DND-41 (cell line): ENCODE measurements around the gene HSPA12B.

ENCODE experiments used
- ATAC-seq: fragments of 200-7000 bp; cut with Tn5 transposase; 3 replicates; pipeline ENCODE4 v1.9.1; 2021; ENCODE audit warnings: low read depth; ENCODE audit not compliant: insufficient read depth
- DNase-seq: peaks from one replicate; pipeline ENCODE4 v3.0.0-alpha.2; 2020
- H2AFZ ChIP-seq: 2 replicates; pipeline ENCODE4 v1.6.0; 2012; ENCODE audit warnings: low read depth, low read length
- H3K27ac ChIP-seq: 2 replicates; pipeline ENCODE4 v1.5.1; 2012; ENCODE audit warnings: low read length, inconsistent platforms
- H3K27me3 ChIP-seq: fragments of 200-600 bp; sonication (generic); 2 replicates; pipeline ENCODE4 v1.6.0; 2012; ENCODE audit warnings: low read length, mild to moderate bottlenecking, inconsistent platforms; ENCODE audit not compliant: insufficient read depth, poor library complexity
- H3K36me3 ChIP-seq: 2 replicates; pipeline ENCODE4 v1.5.1; 2012; ENCODE audit warnings: low read length, inconsistent platforms; ENCODE audit not compliant: insufficient read depth
- H3K4me1 ChIP-seq: 2 replicates; pipeline ENCODE4 v1.5.1; 2012; ENCODE audit warnings: mild to moderate bottlenecking, low read length; ENCODE audit not compliant: insufficient read depth
- H3K4me2 ChIP-seq: 2 replicates; pipeline ENCODE4 v1.6.0; 2012; ENCODE audit warnings: mild to moderate bottlenecking, moderate library complexity, low read length, inconsistent platforms; ENCODE audit not compliant: insufficient read depth
- H3K4me3 ChIP-seq, 2 experiments: fragments of 200-600 bp in 1 of 2; shearing (Covaris generic) in 1 of 2; 2 replicates each; pipeline ENCODE4 v1.5.1; 2012 to 2016; ENCODE audit warnings: inconsistent platforms in 2 of 2, low read length in 2 of 2, mild to moderate bottlenecking in 2 of 2, low read depth in 1 of 2, moderate library complexity in 1 of 2
- H3K79me2 ChIP-seq: 2 replicates; pipeline ENCODE4 v1.6.0; 2012; ENCODE audit warnings: low read length, inconsistent platforms; ENCODE audit not compliant: insufficient read depth
- H3K9ac ChIP-seq: 2 replicates; pipeline ENCODE4 v1.6.0; 2012; ENCODE audit warnings: low read depth, mild to moderate bottlenecking, inconsistent platforms, low read length, moderate library complexity
- H3K9me3 ChIP-seq: 2 replicates; pipeline ENCODE4 v1.5.1; 2012; ENCODE audit warnings: low read length, moderate library complexity, mild to moderate bottlenecking, inconsistent platforms; ENCODE audit not compliant: insufficient read depth, severe bottlenecking
- H4K20me1 ChIP-seq: 2 replicates; pipeline ENCODE4 v1.6.0; 2012; ENCODE audit warnings: low read length; ENCODE audit not compliant: insufficient read depth
- EZH2 ChIP-seq: IDR thresholded peaks from 3 replicates; pipeline ENCODE4 v1.6.1; 2012; ENCODE audit warnings: borderline replicate concordance, low read depth, mild to moderate bottlenecking, moderate library complexity, low read length, inconsistent platforms; ENCODE audit not compliant: severe bottlenecking
- TF ChIP-seq, protein P1 (sequence below): IDR thresholded peaks from 2 replicates; pipeline ENCODE4 v1.5.1; 2012; ENCODE audit warnings: borderline replicate concordance, low read length, moderate library complexity, mild to moderate bottlenecking; ENCODE audit not compliant: poor library complexity, severe bottlenecking; ENCODE audit errors: extremely low read depth

Gene HSPA12B

DNA sequence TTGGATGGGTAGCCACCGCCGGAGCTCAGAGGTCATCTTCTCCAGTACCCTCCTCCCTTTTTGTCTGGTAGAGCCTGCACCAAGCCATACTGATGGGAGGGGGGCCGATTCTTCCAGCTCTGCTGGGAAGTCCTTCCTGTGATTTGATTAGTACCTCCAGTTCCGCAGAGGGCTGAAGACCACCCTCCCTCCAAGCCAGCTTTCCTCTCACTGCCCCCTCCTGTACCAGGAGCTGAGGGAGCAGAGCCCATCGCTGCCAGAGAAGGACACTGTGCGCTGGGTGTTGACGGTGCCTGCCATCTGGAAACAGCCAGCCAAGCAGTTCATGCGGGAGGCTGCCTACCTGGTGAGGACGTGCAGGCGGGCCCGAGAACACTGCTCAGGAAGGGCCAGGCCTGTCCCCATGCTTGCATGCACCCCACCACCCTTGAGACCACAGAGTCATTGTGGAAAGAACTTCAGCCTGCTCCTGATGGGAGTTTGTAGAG is 13.2 kb downstream of the HSPA12B start:
- no peaks in the 10 kb centered on the region for H3K9me3 ChIP-seq
- H3K9ac ChIP-seq: no peak overlapping the region
- H3K4me3 ChIP-seq: no peak overlapping the region
- H3K4me2 ChIP-seq: no peak overlapping the region
- no peak overlapping the region for H2AFZ ChIP-seq
- no peaks in the 10 kb centered on the region for H3K4me1 ChIP-seq
- H4K20me1 ChIP-seq: peaks cover 2% of the 10 kb centered on the region; the same call in 1 of the 2 replicates
- H3K27ac ChIP-seq: no peak overlapping the region
- no peak for ATAC-seq
- TF ChIP-seq, protein P1, sequence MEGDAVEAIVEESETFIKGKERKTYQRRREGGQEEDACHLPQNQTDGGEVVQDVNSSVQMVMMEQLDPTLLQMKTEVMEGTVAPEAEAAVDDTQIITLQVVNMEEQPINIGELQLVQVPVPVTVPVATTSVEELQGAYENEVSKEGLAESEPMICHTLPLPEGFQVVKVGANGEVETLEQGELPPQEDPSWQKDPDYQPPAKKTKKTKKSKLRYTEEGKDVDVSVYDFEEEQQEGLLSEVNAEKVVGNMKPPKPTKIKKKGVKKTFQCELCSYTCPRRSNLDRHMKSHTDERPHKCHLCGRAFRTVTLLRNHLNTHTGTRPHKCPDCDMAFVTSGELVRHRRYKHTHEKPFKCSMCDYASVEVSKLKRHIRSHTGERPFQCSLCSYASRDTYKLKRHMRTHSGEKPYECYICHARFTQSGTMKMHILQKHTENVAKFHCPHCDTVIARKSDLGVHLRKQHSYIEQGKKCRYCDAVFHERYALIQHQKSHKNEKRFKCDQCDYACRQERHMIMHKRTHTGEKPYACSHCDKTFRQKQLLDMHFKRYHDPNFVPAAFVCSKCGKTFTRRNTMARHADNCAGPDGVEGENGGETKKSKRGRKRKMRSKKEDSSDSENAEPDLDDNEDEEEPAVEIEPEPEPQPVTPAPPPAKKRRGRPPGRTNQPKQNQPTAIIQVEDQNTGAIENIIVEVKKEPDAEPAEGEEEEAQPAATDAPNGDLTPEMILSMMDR: no peak
- no peak for TF ChIP-seq EZH2
- no peaks in the 10 kb centered on the region for H3K27me3 ChIP-seq
- H3K36me3 ChIP-seq: peaks cover 4% of the 10 kb centered on the region; the same call in 1 of the 2 replicates
- no peak for DNase-seq
- no peaks in the 10 kb centered on the region for H3K79me2 ChIP-seq

DNA sequence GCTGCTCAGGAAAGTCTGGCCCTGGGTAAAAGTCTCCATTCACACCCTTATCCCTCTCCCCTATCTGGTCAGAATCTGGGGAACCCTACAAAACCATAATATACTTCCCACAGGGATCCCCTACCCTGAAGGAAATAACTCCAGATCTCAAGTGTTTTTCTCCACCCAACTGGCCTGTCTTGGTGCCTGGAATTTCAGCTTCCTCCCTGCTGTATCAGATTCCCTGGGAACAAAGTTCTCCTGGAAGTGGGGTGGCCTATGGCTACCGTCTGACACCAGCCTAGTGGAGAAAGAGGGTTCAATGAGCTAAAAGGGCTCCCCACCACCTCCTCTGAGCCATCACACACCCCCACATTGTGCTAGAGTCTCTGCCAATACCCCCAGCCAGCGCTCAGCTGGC is 15.0 kb downstream of the HSPA12B start:
- peaks cover 9% of the 10 kb centered on the region for H3K36me3 ChIP-seq
- H2AFZ ChIP-seq: no peak overlapping the region
- H3K4me2 ChIP-seq: no peak overlapping the region
- no peak overlapping the region for H3K4me3 ChIP-seq
- no peak for ATAC-seq
- no peaks in the 10 kb centered on the region for H3K79me2 ChIP-seq
- H4K20me1 ChIP-seq: peaks cover 6% of the 10 kb centered on the region; the same call in 1 of the 2 replicates
- no peaks in the 10 kb centered on the region for H3K9me3 ChIP-seq
- no peak overlapping the region for H3K9ac ChIP-seq
- H3K27ac ChIP-seq: no peak overlapping the region
- H3K4me1 ChIP-seq: no peaks in the 10 kb centered on the region
- H3K27me3 ChIP-seq: no peaks in the 10 kb centered on the region
- DNase-seq: no peak
- TF ChIP-seq, protein P1: no peak

DNA sequence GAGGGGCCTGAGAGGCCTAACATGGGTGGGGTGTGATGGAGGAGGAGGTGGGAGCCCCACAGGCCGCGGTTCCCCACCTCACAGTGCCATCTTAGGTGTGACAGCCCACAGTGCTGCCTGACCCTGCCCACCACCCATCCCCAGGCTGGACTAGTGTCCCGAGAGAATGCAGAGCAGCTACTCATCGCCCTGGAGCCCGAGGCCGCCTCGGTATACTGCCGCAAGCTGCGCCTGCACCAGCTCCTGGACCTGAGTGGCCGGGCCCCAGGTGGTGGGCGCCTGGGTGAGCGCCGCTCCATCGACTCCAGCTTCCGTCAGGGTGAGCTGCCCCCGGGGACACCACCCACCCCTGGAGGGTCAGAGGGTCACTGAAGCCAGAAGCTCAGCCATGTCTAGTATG is 15.6 kb downstream of the HSPA12B start:
- H3K36me3 ChIP-seq: peaks cover 9% of the 10 kb centered on the region
- no peak for TF ChIP-seq EZH2
- H3K79me2 ChIP-seq: no peaks in the 10 kb centered on the region
- H3K4me3 ChIP-seq: no peak overlapping the region
- H3K9ac ChIP-seq: no peak overlapping the region
- DNase-seq (no peak), ATAC-seq (no peak)
- H3K4me1 ChIP-seq: no peaks in the 10 kb centered on the region
- no peaks in the 10 kb centered on the region for H3K9me3 ChIP-seq
- H3K4me2 ChIP-seq: no peak overlapping the region
- H2AFZ ChIP-seq: no peak overlapping the region
- peaks cover 6% of the 10 kb centered on the region; the same call in 1 of the 2 replicates for H4K20me1 ChIP-seq
- H3K27me3 ChIP-seq: no peaks in the 10 kb centered on the region
- no peak overlapping the region for H3K27ac ChIP-seq

DNA sequence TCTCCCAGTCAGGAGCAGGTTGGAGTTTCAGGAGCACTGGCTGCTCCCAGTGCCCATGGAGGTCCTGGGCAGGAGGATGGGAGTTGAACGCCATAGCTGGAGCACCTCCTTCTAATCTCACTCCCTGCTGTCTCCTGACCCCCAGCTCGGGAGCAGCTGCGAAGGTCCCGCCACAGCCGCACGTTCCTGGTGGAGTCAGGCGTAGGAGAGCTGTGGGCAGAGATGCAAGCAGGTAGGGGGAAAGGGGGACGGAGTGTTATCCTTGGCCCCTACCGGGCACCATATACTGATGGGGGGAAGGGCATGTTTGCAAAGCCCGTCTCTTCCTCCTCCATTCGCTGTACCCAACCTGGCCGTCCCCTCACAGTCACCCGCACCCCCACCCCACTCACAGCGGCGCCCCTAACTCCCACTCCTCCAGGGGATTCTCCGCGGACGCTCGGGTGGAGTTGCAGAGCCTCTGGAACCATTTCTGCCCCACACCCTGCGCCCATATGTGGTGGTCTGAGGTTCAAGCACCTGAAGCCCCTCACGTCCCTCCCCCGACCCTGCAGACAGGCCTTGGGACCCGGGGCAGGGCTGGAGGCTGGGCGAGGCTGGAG is 16.7 kb downstream of the HSPA12B start:
- H3K27ac ChIP-seq: no peak overlapping the region
- TF ChIP-seq, protein P1: no peak
- TF ChIP-seq EZH2: no peak
- no peaks in the 10 kb centered on the region for H3K79me2 ChIP-seq
- H3K4me2 ChIP-seq: no peak overlapping the region
- peaks cover 6% of the 10 kb centered on the region; the same call in 1 of the 2 replicates for H4K20me1 ChIP-seq
- no peak for ATAC-seq
- H3K9ac ChIP-seq: no peak overlapping the region
- H3K27me3 ChIP-seq: no peaks in the 10 kb centered on the region
- H3K36me3 ChIP-seq: peaks cover 9% of the 10 kb centered on the region
- no peak for DNase-seq
- H2AFZ ChIP-seq: no peak overlapping the region
- no peaks in the 10 kb centered on the region for H3K4me1 ChIP-seq
- H3K9me3 ChIP-seq: no peaks in the 10 kb centered on the region
- no peak overlapping the region for H3K4me3 ChIP-seq
